HFFc6 (cell line): ENCODE data around the gene JADE2. TPM values are rescaled to one million over a fixed set of nuclear protein-coding genes. Genes with fewer than 3 reads are reported as not detected.

Experiments
- DNase-seq: peaks from one replicate; pipeline ENCODE4 v3.0.0-alpha.2; 2018
- H3K27ac Mint-ChIP-seq: 2 replicates; pipeline ENCODE4 v1.8.0; 2020; ENCODE audit warnings: mild to moderate bottlenecking, mixed read lengths
- H3K27me3 Mint-ChIP-seq: 2 replicates; pipeline ENCODE4 v1.8.0; 2021; ENCODE audit warnings: mild to moderate bottlenecking, moderate library complexity, mixed read lengths; ENCODE audit not compliant: insufficient read depth
- H3K36me3 Mint-ChIP-seq: 2 replicates; pipeline ENCODE4 v1.8.0; 2021; ENCODE audit warnings: low read depth, mixed read lengths
- H3K4me1 Mint-ChIP-seq: 2 replicates; pipeline ENCODE4 v1.8.0; 2020; ENCODE audit warnings: low read depth, mixed read lengths
- H3K4me3 Mint-ChIP-seq: 2 replicates; pipeline ENCODE4 v1.8.0; 2020; ENCODE audit warnings: mild to moderate bottlenecking, moderate library complexity, mixed read lengths
- H3K9me3 Mint-ChIP-seq: 2 replicates; pipeline ENCODE4 v1.8.0; 2020; ENCODE audit warnings: mild to moderate bottlenecking, mixed read lengths
- CTCF ChIP-seq: fragments of 200-600 bp; sonication (generic); IDR thresholded peaks from 2 replicates; pipeline ENCODE4 v1.5.0; 2021; ENCODE audit warnings: antibody characterized with exemption, mild to moderate bottlenecking
- total RNA-seq, 6 experiments: library from RNA; stranded (reverse); fragmentation: NEBNext Ultra II Directional; extraction: Animal tissue kit (Norgen Biotek cat#: 25700); gene quantifications; 2 replicates in 1 of 6; 3 replicates in 5 of 6; pipeline ENCODE4 v1.2.3, GENCODE V29; 2021

The JADE2 gene
- total RNA-seq, 6 experiments from 2014 or later = 32.8 to 41.0 (median 39.6) TPM

GRCh38 chr5:134541736-134542376 lies 16.4 kb downstream of the JADE2 start:
- no peak overlapping the region for H3K27ac Mint-ChIP-seq
- no peak for TF ChIP-seq CTCF
- no peaks in the 10 kb centered on the region for H3K9me3 Mint-ChIP-seq
- no peak overlapping the region for H3K4me3 Mint-ChIP-seq
- H3K4me1 Mint-ChIP-seq = peaks cover 2% of the 10 kb centered on the region
- no peaks in the 10 kb centered on the region; the same call in none of the 2 replicates for H3K27me3 Mint-ChIP-seq
- H3K36me3 Mint-ChIP-seq = peaks cover 14% of the 10 kb centered on the region
- no peak for DNase-seq

GRCh38 chr5:134543820-134544614 lies 18.5 kb downstream of the JADE2 start:
- H3K4me1 Mint-ChIP-seq = peaks cover 22% of the 10 kb centered on the region
- no peak for DNase-seq
- H3K9me3 Mint-ChIP-seq = no peaks in the 10 kb centered on the region
- no peak for TF ChIP-seq CTCF
- no peaks in the 10 kb centered on the region; the same call in 1 of the 2 replicates for H3K27me3 Mint-ChIP-seq
- H3K27ac Mint-ChIP-seq = no peak overlapping the region
- H3K4me3 Mint-ChIP-seq = no peak overlapping the region
- peaks cover 21% of the 10 kb centered on the region for H3K36me3 Mint-ChIP-seq

- Mint-ChIP-seq H3K36me3 (peaks cover 25% of the 10 kb centered on the region), H3K9me3 (no peaks in the 10 kb centered on the region), H3K4me1 (peaks cover 33% of the 10 kb centered on the region), H3K4me3 (no peak overlapping the region), H3K27me3 (no peaks in the 10 kb centered on the region; the same call in 1 of the 2 replicates), H3K27ac (no peak overlapping the region)
- no peak for TF ChIP-seq CTCF
- DNase-seq = no peak
Observed at GRCh38 chr5:134545070-134545868, 19.8 kb downstream of the JADE2 start.

- peak overlapping the region; percentile 35 for H3K27ac Mint-ChIP-seq
- no peak for DNase-seq
- no peaks in the 10 kb centered on the region; the same call in 1 of the 2 replicates for H3K27me3 Mint-ChIP-seq
- no peak for TF ChIP-seq CTCF
- H3K4me3 Mint-ChIP-seq = no peak overlapping the region
- peaks cover 21% of the 10 kb centered on the region for H3K36me3 Mint-ChIP-seq
- H3K4me1 Mint-ChIP-seq = peaks cover 50% of the 10 kb centered on the region
- no peaks in the 10 kb centered on the region for H3K9me3 Mint-ChIP-seq
Observed at GRCh38 chr5:134547066-134547465, 21.6 kb downstream of the JADE2 start.

- H3K9me3 Mint-ChIP-seq = no peaks in the 10 kb centered on the region
- TF ChIP-seq CTCF = no peak
Observed at GRCh38 chr5:134547579-134547978, 22.1 kb downstream of the JADE2 start.

More at GRCh38 chr5:134547579-134547978, 22.1 kb downstream of the JADE2 start:
- H3K36me3 Mint-ChIP-seq = peaks cover 21% of the 10 kb centered on the region
- H3K4me1 Mint-ChIP-seq = peaks cover 55% of the 10 kb centered on the region
- H3K27ac Mint-ChIP-seq = peak overlapping the region; percentile 67
- DNase-seq = peak; percentile 68
- peak overlapping the region; percentile 15; the same call in 1 of the 2 replicates for H3K4me3 Mint-ChIP-seq
- H3K27me3 Mint-ChIP-seq = no peaks in the 10 kb centered on the region; the same call in 1 of the 2 replicates
